Measurements from ENCODE around the gene HOXA10.

DNA sequence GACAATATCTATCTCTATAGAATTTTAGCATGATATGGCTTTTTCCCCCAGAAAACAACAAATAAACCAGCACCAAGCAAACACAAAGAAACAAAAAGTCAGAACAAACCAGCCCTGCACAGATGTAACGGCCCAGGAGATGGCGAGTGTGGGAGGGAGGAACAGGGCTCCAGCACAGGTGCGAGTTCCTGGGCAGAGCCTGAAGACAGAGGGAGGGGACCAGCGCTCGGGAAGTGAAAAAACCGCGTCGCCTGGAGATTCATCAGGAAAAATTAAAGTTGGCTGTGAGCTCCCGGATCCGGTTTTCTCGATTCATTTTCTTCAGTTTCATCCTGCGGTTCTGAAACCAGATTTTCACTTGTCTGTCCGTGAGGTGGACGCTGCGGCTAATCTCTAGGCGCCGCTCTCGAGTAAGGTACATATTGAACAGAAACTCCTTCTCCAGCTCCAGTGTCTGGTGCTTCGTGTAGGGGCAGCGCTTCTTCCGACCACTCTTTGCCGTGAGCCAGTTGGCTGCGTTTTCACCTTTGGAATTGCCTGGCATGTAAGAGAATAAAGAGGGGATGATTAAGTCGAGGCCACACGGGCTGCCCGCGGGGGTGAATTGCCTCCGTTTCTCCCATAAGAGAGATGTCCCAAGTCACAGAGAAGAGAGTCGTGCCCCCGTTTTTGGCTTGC is 2.3 kb downstream of the HOXA10 start:
- TF ChIP-seq, protein P1, sequence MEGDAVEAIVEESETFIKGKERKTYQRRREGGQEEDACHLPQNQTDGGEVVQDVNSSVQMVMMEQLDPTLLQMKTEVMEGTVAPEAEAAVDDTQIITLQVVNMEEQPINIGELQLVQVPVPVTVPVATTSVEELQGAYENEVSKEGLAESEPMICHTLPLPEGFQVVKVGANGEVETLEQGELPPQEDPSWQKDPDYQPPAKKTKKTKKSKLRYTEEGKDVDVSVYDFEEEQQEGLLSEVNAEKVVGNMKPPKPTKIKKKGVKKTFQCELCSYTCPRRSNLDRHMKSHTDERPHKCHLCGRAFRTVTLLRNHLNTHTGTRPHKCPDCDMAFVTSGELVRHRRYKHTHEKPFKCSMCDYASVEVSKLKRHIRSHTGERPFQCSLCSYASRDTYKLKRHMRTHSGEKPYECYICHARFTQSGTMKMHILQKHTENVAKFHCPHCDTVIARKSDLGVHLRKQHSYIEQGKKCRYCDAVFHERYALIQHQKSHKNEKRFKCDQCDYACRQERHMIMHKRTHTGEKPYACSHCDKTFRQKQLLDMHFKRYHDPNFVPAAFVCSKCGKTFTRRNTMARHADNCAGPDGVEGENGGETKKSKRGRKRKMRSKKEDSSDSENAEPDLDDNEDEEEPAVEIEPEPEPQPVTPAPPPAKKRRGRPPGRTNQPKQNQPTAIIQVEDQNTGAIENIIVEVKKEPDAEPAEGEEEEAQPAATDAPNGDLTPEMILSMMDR (IDR thresholded peaks at IDR 0.05) = no peak
- no peak for TF ChIP-seq POLR2A (IDR thresholded peaks at IDR 0.05)

Measured in thyroid gland (tissue), 4 donors.